ENCODE data around the gene CPT1B. TPM values are rescaled to one million over a fixed set of nuclear protein-coding genes. Genes with fewer than 3 reads are reported as not detected.

CPT1B gene
- total and polyA plus RNA-seq, 7 donors, result 1.4 to 22.6 (median 5.0) TPM

- H3K36me3 ChIP-seq, result no peaks in the 10 kb centered on the region
- TF ChIP-seq CTCF (IDR thresholded peaks at IDR 0.05), result no peak
- TF ChIP-seq POLR2AphosphoS5 (IDR thresholded peaks at IDR 0.05), result no peak
- TF ChIP-seq POLR2A (IDR thresholded peaks at IDR 0.05), result no peak
- no peak for TF ChIP-seq EP300 (IDR thresholded peaks at IDR 0.05)
Observed at GRCh38 chr22:50606946-50607658, 28.9 kb upstream of the CPT1B start.

GRCh38 chr22:50606165-50606945, 28.1 kb upstream of the CPT1B start:
- Histone ChIP-seq H3K4me1 (peaks cover 0 to under 1% (median 0%) of the 10 kb centered on the region in 4 donors), H3K9me3 (no peaks in the 10 kb centered on the region), H3K27ac (no peak overlapping the region), H3K27me3 (peaks cover 16 to 88% (median 55%) of the 10 kb centered on the region in 3 donors), H3K4me3 (no peak overlapping the region), H3K36me3 (no peaks in the 10 kb centered on the region)
- no peak for TF ChIP-seq POLR2A (IDR thresholded peaks at IDR 0.05)
- no peak for TF ChIP-seq CTCF (IDR thresholded peaks at IDR 0.05)
- no peak for TF ChIP-seq EP300 (IDR thresholded peaks at IDR 0.05)
- TF ChIP-seq POLR2AphosphoS5 (IDR thresholded peaks at IDR 0.05), result no peak
- WGBS, 2 donors, result 69 to 77% methylated on average over 19 of the region's 19 CpGs
- DNase-seq, result peak; percentile 59
- intact Hi-C loops (cut with DNase I), result no loop called here

More at GRCh38 chr22:50606946-50607658, 28.9 kb upstream of the CPT1B start:
- H3K27ac ChIP-seq, result no peak overlapping the region
- no peak overlapping the region for H3K4me3 ChIP-seq
- DNase-seq, result no peak
- 73 to 86% methylated on average over 18 of the region's 18 CpGs for WGBS, 2 donors
- intact Hi-C loops (cut with DNase I), result no loop called here
- no peaks in the 10 kb centered on the region for H3K4me1 ChIP-seq
- no peaks in the 10 kb centered on the region for H3K9me3 ChIP-seq
- peaks cover 16 to 88% (median 51%) of the 10 kb centered on the region in 3 donors for H3K27me3 ChIP-seq

- WGBS, 2 donors, result 87 to 88% methylated on average over 20 of the region's 20 CpGs
- intact Hi-C loops (cut with DNase I), result no loop called here
- no peaks in the 10 kb centered on the region for H3K36me3 ChIP-seq
- peaks cover 0 to 8% (median 6%) of the 10 kb centered on the region in 4 donors for H3K4me1 ChIP-seq
- TF ChIP-seq POLR2AphosphoS5 (IDR thresholded peaks at IDR 0.05), result no peak
- no peak for TF ChIP-seq CTCF (IDR thresholded peaks at IDR 0.05)
- TF ChIP-seq POLR2A (IDR thresholded peaks at IDR 0.05), result no peak
- no peak for TF ChIP-seq EP300 (IDR thresholded peaks at IDR 0.05)
- H3K4me3 ChIP-seq, result no peak overlapping the region
- DNase-seq, result no peak
- peaks cover 21 to 88% (median 62%) of the 10 kb centered on the region in 3 donors for H3K27me3 ChIP-seq
- no peaks in the 10 kb centered on the region for H3K9me3 ChIP-seq
- no peak overlapping the region for H3K27ac ChIP-seq
Observed at GRCh38 chr22:50605613-50606074, 27.4 kb upstream of the CPT1B start.

- TF ChIP-seq POLR2AphosphoS5 (IDR thresholded peaks at IDR 0.05) (no peak), CTCF (IDR thresholded peaks at IDR 0.05) (no peak), EP300 (IDR thresholded peaks at IDR 0.05) (no peak), POLR2A (IDR thresholded peaks at IDR 0.05) (no peak)
- Histone ChIP-seq H3K4me1 (peaks cover 0 to 13% (median 10%) of the 10 kb centered on the region in 4 donors), H3K27me3 (peaks cover 25 to 88% (median 67%) of the 10 kb centered on the region in 3 donors), H3K27ac (no peak overlapping the region), H3K9me3 (no peaks in the 10 kb centered on the region), H3K4me3 (no peak overlapping the region), H3K36me3 (no peaks in the 10 kb centered on the region)
- intact Hi-C loops (cut with DNase I), result no loop called here
- DNase-seq, result peak; percentile 57
- WGBS, 2 donors, result 84% methylated on average over 23 of the region's 23 CpGs
Observed at GRCh38 chr22:50605002-50605612, 26.9 kb upstream of the CPT1B start.

Data from sigmoid colon (tissue), 7 donors.